Left forelimb (tissue), 1 donor: Measurements from ENCODE around the gene LNP1.
"Not testable (repeated sequence)": the region's sequence is repeated elsewhere in the genome, so short reads cannot be mapped to it uniquely, and the experiment has no call there.

Experiments
- DNase-seq: peaks from one replicate; pipeline ENCODE4 v3.0.0-alpha.2; 2018; ENCODE audit warnings: low spot score

LNP1 gene

DNA sequence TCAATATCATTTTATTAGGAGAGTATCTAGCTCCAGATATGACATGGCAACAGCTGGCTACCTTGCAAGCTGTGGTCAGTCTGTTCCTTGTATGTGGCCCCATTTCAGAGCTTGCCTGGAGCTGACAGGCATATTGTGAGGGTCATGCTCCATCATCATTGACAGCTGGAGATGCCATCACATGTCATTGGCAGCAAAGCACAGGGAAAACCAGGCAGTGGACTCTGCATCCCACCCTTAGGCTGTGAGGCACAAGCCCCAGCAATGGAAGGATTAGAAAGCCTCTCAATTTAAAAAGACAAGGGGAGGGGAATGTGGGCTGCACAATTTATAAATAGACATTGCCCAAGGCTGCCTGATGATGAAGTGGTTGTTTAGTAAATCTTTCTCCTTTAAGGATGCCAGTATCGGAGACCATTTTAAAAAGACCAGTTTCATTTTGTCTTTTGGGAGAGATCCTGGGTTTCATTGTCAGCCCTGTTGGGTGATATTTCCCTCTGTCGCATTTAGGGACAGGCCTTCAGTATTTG, 27.9 kb downstream of the LNP1 start:
- no peak for DNase-seq

DNA sequence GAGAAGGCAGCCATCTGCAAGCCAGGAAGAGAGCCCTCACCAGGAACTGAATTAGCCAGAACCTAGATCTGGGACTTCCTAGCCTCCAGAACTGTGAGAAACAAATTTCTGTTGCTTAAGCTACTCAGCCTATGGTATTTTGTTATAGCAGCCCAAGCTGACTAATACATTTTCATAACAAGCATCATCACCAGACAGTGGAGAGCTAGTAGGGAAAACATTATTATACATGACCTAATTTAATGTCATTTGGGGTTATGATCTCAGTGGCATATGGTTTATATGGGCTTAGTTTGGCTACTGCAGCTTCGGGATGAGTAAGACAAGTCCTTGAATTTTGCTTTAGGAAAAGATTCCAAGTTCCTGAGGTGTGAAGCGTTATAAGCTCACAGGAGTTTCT, 35.6 kb downstream of the LNP1 start:
- DNase-seq: no peak

DNA sequence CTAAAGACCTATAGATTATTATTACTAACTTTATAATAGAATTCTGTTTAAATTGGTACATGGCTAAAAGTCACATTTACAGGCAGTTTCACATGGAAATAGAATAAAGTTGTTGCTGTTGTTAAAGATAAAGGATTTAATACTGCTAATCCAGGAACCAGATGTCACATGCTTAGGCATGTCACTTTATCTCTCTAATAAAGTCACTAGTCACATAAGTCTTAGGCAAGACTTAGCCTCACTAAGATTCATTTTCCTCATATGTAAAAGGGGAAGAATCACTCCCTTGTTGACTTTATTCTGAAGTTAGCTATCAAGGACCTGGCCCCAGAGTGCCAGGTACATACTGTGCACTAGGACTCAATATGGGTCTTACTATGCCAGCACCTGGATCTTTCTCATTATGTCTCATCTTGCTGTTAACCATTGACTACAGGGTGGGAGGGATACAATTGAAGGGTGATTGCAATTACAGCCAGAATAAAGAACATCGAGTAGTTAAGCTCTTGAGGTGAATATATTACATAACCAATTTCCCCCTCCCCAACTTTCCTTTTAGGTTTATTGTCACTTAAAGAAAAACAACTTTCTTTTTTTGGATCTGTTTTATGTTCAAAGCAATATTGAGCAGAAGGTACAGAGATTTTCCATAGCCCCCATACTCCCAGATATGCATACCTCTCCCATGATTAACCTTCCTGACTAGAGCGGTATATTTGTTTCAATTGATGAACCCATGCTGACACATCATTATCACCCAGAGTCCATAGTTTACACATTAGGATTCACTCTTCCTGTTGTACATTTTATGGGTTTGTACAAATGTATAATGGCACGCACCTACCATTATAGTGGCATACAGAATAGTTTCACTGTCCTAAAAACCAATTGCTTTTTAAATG, 36.6 kb downstream of the LNP1 start:
- DNase-seq: no peak

DNA sequence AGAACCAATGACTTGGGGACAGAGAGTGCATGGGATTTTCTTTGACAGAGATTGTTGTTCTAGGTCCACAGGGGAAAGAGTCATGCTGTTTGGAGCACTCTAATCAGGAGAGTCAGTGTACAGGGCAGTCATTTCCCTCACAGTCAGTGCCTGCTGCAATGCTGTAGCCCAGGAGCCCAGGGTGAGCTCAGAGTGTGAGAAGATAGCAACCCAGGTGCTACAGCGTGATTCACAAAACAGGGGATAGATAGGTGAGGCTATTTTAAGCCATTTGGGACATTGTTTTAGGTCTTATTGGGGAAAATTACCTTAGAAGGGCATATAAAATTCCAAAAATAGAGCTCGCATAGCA, 37.3 kb downstream of the LNP1 start:
- no peak for DNase-seq

DNA sequence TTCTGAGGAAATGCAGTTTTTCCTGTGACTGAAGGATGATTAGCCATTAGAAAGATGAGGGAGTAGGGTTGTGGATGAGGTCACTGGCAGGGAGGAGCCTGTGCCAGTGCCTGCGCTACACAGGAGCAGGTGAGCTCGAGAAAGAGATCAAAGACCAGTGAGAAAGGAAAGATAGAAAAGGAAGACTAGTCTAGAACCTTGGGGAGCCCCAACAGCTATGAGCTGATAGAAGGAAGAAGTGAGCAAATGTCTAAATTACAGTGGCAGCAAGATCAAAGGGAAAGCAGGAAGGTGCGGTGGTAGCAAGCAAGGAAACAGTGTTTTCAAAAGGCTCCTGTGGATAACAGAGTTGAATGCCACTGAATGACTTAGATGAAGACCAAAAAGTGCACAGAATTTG, 39.6 kb downstream of the LNP1 start:
- DNase-seq: no peak

DNA sequence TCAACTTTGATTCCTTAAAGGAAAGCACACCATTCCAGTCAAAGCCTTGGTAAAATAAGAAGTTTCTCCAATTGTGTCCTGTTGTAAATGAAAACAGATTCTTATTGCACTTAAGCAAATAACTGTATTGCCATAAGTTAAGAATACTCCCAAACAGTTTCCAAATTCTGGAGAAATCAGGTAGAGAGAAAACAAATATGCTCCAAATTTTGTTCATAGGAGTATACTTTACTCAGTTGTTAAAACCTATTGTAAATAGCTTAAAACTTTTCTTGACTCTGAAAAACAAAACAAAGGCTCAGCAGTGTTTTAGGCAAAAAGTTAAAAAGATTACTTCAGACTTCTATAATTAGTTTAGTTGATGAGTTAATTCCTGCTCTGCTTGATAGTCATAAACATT, 42.4 kb downstream of the LNP1 start:
- no peak for DNase-seq

DNA sequence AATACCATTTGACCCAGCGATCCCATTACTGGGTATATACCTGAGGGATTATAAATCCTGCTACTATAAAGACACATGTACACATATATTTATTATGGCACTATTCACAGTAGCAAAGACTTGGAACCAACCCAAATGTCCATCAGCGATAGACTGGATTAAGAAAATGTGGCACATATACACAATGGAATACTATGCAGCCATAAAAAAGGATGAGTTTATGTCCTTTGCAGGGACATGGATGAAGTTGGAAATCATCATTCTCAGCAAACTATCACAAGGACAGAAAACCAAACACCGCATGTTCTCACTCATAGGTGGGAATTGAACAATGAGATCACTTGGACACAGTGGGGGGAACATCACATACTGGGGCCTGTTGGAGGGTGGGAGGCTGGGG, 45.7 kb downstream of the LNP1 start:
- DNase-seq: not testable (repeated sequence)

DNA sequence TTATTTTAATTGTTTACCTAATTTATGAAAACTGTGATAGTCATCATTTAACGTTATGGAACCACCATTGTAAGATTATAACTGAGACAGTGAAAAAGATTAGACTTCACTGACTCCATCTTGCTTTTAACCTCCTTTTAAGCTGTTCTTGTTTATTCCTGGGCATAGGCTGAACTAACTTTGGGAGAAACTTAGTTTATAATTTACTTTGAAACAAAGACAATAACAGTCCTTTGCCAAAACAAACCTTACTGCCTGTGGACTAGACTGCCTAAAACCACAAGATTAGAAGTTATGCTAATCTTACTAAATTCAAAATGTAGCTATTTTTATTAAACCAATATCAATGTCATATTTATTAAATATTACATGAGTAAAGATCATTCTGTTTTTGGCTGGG, 46.7 kb downstream of the LNP1 start:
- DNase-seq: no peak

- no peak for DNase-seq
Observed at GRCh38 chr3:100449214-100449613, 47.9 kb downstream of the LNP1 start.

DNA sequence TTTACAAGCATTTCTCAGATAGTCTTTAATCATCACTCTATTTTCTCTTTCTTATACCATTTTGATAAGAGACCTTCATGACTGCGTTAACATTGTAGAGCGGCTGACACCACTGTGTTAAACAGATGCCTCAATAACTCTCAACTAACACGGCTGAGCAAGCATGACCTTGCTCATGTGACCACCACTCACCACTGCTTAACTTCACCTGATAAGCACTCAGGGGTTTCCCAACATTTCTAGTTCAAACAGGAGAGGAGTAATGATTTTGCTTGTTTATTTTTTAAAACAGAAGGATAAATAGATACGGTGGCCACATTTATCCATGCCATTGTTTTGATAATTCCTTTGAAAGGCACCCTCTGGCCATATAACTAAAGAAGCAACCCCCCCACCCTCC, 53.3 kb downstream of the LNP1 start:
- no peak for DNase-seq

DNA sequence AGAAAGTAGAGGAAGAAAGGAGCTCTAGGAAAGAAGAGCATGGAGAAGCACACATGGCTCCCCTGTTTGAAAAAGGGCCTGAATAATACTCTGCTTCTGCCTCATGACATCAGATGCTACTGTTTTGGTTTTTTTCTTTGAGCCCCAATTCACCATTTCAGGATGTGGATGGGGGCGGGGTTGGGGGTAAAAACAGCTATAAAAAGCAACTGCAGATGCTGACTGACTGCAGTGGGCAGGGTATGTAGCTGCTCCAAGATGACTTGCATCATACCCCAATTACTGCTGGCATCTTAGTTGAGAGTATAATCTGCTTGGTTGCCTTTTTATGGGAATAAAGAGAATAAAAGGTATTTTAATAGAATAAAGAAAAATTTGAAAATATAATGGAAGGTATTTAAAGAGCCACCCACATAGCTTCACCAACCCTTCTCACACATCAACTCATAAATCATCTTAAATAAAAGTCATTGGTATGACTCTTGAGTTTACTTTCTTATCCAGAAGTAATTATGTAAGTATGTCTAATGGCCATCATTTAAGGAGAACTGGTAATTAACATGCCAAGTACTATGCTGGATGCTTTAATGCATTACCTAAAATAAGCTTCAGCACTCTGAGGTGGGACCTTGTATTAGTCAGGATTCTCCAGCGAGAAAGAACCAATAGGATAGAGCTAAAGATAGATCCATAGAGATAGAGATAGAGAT, 54.7 kb downstream of the LNP1 start:
- DNase-seq: no peak

- DNase-seq: no peak
Observed at GRCh38 chr3:100456745-100457144, 55.4 kb downstream of the LNP1 start.

DNA sequence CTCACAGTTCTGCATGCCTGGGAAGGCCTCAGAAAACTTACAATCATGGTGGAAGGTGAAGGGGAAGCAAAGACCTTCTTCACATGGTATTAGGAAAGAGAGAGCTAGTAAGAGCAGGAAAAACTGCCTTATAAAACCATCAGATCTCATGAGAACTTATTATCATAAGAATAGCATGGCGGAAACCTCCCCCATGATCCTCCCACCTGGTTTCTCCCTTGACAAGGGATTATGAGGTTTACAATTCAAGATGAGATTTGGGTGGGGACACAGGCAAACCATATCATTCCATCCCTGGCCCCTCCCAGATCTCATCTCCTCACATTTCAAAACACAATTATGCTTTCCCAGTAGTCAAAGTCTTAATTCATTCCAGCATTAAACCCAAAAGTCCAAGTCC, 56.5 kb downstream of the LNP1 start:
- no peak for DNase-seq

DNA sequence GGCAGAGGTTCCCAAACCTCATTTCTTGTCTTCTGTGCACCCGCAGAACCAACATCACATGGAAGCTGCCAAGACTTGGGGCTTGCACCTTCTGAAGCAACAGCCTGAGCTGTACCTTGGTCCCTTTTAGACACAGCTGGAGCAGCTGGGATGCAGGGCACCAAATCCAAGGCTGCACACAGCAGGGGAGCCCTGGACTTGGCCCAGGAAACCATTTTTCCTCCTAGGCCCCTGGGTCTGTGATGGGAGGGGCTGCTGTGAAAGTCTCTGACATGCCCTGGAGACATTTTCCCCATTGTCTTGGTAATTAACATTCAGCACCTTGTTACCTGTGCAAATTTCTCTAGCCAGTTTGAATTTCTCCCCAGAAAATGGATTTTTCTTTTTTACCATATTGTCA, 57.5 kb downstream of the LNP1 start:
- no peak for DNase-seq

GRCh38 chr3:100463002-100463401, 61.7 kb downstream of the LNP1 start:
- no peak for DNase-seq

DNA sequence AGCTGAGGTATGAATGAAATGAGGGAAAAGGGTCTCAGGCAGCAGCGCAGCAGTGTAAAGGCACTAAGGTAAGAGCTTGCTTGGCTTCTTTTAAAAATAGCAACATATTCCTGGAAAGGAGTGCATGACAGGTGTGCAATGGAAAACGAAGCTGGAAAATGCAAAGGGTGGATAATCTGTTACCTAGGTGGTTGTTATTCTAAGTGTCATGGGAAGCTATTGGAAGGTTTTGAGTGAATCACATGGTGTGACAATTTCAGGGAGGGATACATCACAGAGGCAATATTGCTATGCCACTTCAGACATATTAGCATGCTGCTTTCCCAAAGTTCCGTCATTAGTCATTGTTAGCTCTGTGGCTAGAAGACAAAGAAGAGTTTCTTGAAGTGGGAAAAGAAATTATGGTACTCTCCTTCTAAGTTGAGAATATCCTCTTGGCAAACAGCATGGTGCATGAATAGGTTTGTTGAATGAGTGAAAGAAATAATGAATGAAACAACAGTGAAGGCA, 62.4 kb downstream of the LNP1 start:
- DNase-seq: no peak

GRCh38 chr3:100465892-100466777, 64.8 kb downstream of the LNP1 start:
- DNase-seq: no peak

- DNase-seq: no peak
Observed at GRCh38 chr3:100467133-100467532, 65.8 kb downstream of the LNP1 start.

GRCh38 chr3:100468676-100469075, 67.3 kb downstream of the LNP1 start:
- no peak for DNase-seq

DNA sequence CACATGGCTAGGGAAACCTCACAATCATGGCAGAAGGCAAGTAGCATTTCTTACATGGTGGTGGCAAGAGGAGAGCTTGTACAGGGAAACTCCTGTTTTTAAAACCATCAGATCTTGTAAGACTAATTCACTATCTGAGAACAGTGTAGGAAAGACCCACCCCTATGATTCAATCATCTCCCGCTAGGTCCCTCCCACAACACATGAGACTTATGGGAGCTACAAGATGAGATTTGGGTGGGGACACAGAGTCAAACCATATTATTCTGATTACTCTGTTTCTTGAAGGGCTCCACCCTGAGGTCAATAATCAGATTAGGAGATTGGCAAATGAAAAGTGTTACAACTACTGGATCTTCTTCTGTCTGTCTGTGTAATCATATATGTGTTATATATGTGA, 69.6 kb downstream of the LNP1 start:
- DNase-seq: no peak

GRCh38 chr3:100471444-100471843, 70.1 kb downstream of the LNP1 start:
- DNase-seq: no peak

DNA sequence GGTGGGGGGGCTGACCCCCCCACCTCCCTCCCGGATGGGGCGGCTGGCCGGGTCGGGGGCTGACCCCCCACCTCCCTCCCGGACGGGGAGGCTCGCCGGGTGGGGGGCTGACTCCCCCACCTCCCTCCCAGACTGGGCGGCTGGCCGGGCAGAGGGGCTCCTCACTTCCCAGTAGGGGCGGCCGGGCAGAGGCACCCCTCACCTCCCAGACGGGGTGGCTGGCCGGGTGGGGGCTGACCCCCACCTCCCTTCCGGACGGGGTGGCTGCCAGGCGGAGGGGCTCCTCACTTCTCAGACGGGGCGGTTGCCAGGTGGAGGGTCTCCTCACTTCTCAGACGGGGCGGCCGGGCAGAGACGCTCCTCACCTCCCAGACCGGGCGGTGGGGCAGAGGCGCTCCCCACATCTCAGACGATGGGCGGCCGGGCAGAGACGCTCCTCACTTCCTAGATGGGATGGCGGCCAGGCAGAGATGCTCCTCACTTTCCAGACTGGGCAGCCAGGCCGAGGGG, 76.6 kb downstream of the LNP1 start:
- DNase-seq: not testable (repeated sequence)
